NCI-H345 treated with DMSO at 0.1 percent for 48 hours (cell line): ENCODE data around the gene TCERG1L.

ENCODE experiments used
- DNase-seq: peaks from one replicate; lab custom pipeline; 2025; ENCODE audit not compliant: unreplicated experiment; lab: John Stamatoyannopoulos, UW

The TCERG1L gene

DNA sequence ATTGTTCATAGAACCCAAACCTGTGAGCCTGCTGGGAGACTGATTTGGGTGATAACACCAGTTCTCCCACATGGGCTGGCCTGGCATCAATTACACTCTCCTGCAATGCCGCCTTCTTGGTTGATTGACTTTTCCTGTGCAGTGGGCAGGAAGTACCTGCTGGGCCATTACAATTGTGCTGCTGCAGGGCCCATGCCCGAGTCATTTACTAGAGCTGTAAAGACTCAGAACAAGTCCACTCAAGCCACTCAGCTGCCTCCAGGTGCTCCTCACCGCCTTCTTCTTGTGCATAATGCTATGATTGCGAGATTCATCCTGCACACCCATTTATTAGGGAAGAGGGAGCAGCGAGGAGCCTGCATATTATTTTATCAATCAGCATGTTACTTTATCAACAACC is 264.0 kb downstream of the TCERG1L start:
- peak; percentile 4 for DNase-seq

DNA sequence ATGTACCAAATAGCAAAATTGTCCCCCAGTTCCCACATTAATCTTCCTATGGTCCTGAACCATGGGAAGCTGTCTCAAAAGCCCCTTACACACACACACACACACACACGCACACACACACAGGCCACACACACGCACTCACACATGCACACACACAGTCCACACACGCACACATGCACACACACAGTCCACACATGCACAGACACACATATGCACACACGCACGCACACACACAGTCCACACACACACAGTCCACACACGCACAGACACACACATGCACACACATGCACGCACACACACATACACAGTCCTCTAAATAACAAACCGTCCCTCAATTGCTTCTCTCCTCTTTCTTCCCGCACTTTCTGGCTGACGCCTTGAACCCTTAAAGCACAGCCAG is 265.3 kb downstream of the TCERG1L start:
- DNase-seq: no peak

DNA sequence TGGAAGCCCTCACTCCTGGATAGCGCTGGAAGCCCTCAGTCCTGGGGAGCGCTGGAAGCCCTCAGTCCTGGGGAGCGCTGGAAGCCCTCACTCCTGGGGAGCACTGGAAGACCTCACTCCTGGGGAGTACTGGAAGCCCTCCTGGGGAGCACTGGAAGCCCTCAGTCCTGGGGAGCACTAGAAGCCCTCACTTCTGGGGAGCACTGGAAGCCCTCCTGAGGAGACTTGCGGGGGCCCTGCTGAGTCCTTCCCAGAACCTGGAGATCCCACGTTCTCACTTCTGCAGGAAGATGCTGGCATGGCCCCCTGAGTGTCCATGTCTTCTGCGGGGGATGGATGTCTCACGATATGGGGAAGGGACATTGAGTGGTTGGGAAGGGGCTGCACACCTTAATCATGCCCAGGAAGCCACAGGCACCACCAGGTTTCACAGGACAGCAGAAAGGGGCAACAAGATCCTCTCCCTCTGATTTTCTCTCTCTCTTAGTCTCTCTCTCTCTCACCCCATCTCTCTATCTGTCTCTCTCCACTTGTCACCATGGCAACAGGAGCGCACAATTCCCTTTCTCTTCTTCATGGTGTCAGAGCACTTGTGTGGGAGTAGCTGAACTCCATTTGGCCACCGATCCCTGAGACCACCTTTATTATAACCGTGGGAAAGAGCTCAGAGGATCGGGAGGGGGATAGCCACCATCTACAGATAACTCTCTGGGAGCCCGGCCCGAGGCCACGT is 267.0 kb downstream of the TCERG1L start:
- DNase-seq: no peak

GRCh38 chr10:131043039-131043691 is 268.4 kb downstream of the TCERG1L start:
- DNase-seq: no peak
